Measurements from ENCODE around the gene PRKN.

Gene PRKN

GRCh38 chr6:161674930-161675682 is 1052.5 kb downstream of the PRKN start:
- no peak for DNase-seq

- no peak for DNase-seq
Measured at GRCh38 chr6:161673026-161673425, 1054.5 kb downstream of the PRKN start.

GRCh38 chr6:161671117-161671516 is 1056.4 kb downstream of the PRKN start:
- no peak for DNase-seq

GRCh38 chr6:161668665-161669064 is 1058.9 kb downstream of the PRKN start:
- DNase-seq, result no peak

GRCh38 chr6:161667957-161668356 is 1059.6 kb downstream of the PRKN start:
- DNase-seq, result no peak

GRCh38 chr6:161663682-161664081 is 1063.9 kb downstream of the PRKN start:
- no peak for DNase-seq

GRCh38 chr6:161660666-161661571 is 1066.6 kb downstream of the PRKN start:
- DNase-seq, result no peak

- DNase-seq, result no peak
Measured at GRCh38 chr6:161658211-161658610, 1069.4 kb downstream of the PRKN start.

- no peak for DNase-seq
Measured at GRCh38 chr6:161654209-161654608, 1073.4 kb downstream of the PRKN start.

- no peak for DNase-seq
Measured at GRCh38 chr6:161651949-161652348, 1075.6 kb downstream of the PRKN start.

GRCh38 chr6:161649841-161650240 is 1077.7 kb downstream of the PRKN start:
- no peak for DNase-seq

GRCh38 chr6:161649068-161649467 is 1078.5 kb downstream of the PRKN start:
- DNase-seq, result no peak

- no peak for DNase-seq
Measured at GRCh38 chr6:161647234-161647633, 1080.3 kb downstream of the PRKN start.

GRCh38 chr6:161644521-161644920 is 1083.0 kb downstream of the PRKN start:
- no peak for DNase-seq

GRCh38 chr6:161641175-161641574 is 1086.4 kb downstream of the PRKN start:
- no peak for DNase-seq

GRCh38 chr6:161639772-161640171 is 1087.8 kb downstream of the PRKN start:
- no peak for DNase-seq

GRCh38 chr6:161637658-161638057 is 1089.9 kb downstream of the PRKN start:
- DNase-seq, result no peak

GRCh38 chr6:161636882-161637430 is 1090.6 kb downstream of the PRKN start:
- DNase-seq, result no peak

- DNase-seq, result no peak
Measured at GRCh38 chr6:161635975-161636374, 1091.6 kb downstream of the PRKN start.

- no peak for DNase-seq
Measured at GRCh38 chr6:161634916-161635315, 1092.7 kb downstream of the PRKN start.

- DNase-seq, result no peak
Measured at GRCh38 chr6:161631676-161632194, 1095.8 kb downstream of the PRKN start.

- no peak for DNase-seq
Measured at GRCh38 chr6:161630674-161631073, 1096.9 kb downstream of the PRKN start.

- no peak for DNase-seq
Measured at GRCh38 chr6:161626132-161626676, 1101.4 kb downstream of the PRKN start.

All from NCI-H1436 (cell line).